DND-41 (cell line): ENCODE measurements around the gene SLC4A5.

Experiments
- CTCF ChIP-seq: IDR thresholded peaks from 2 replicates; pipeline ENCODE4 v1.5.1; 2012; ENCODE audit warnings: borderline replicate concordance, low read length, moderate library complexity, mild to moderate bottlenecking; ENCODE audit not compliant: poor library complexity, severe bottlenecking; ENCODE audit errors: extremely low read depth
- EZH2 ChIP-seq: IDR thresholded peaks from 3 replicates; pipeline ENCODE4 v1.6.1; 2012; ENCODE audit warnings: borderline replicate concordance, low read depth, mild to moderate bottlenecking, moderate library complexity, low read length, inconsistent platforms; ENCODE audit not compliant: severe bottlenecking

GRCh38 chr2:74201596-74201995, 141.6 kb downstream of the SLC4A5 start:
- TF ChIP-seq CTCF (no peak), EZH2 (no peak)
